Hematopoietic multipotent progenitor cell (in vitro differentiated cells): ENCODE data around the gene MCM3AP. TPM values are rescaled to one million over a fixed set of nuclear protein-coding genes. Genes with fewer than 3 reads are reported as not detected.

Source experiments
- DNase-seq, 3 donors: peaks; one replicate each; pipeline ENCODE4 v3.0.0-alpha.2; 2011 to 2015; ENCODE audit warnings: low read depth in 2 of 3, low spot score in 2 of 3
- total RNA-seq: library from RNA; depleted of rRNA; stranded (reverse); fragments of >200 nt; gene quantifications from one replicate; pipeline ENCODE4 v1.2.3, GENCODE V29; 2012

Gene MCM3AP
- 83.2 TPM for total RNA-seq

DNA sequence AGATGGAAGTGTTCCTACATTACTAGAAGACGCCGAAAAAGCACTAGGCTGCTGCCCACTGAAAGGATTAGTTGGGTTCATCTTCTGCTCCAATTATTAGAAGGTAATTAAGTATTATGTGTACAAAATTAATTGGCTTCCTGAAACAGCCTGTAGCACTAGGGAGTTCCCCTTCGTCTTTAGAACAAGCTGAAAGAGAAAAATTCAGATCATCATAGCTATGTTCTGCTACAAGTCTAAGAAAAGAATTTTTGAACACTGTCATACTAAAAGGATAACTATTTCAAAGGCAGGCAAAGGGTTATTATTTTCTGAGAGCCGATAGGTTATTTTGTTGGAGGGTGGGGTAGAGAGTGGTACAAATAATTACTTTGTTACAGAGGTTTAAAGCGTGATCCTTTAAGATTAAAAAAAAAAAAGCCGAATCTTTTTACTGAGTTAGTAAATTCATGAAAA, at the start of gene MCM3AP:
Gene MCM3AP, minus strand, starts transcription at position 406 of the 456 bp plus-strand sequence. Its CDS starts 325 bp downstream, at position 81.
- no peak for DNase-seq

DNA sequence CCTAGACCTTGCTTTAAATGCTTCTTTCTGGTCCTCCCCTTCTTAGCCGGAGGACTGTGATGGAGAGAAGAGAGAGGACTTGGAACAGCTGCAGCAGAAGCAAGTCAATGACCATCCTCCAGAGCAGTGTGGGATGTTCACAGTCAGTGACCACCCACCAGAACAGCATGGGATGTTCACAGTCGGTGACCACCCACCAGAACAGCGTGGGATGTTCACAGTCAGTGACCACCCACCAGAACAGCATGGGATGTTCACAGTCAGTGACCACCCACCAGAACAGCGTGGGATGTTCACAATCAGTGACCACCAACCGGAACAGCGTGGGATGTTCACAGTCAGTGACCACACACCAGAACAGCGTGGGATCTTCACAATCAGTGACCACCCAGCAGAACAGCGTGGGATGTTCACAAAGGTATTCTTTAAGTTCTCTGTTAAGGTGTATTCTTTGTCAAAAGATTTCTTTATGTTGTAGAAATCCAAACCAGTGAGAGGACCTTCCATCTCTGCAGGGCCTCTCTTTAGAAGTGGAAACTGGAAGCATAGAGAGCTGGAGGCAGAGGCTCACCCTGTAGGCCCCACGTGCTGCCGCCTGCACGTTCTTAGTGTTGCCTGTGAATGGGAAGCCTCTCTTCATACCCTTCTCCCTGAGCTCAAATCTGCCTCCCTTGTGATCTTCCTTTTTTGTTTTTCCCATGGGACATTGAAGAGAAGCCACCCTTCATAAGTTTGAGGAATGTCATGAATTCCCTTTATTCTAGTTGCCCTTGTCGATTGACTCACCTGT, 49.1 kb upstream of the MCM3AP start:
- no peak for DNase-seq

DNA sequence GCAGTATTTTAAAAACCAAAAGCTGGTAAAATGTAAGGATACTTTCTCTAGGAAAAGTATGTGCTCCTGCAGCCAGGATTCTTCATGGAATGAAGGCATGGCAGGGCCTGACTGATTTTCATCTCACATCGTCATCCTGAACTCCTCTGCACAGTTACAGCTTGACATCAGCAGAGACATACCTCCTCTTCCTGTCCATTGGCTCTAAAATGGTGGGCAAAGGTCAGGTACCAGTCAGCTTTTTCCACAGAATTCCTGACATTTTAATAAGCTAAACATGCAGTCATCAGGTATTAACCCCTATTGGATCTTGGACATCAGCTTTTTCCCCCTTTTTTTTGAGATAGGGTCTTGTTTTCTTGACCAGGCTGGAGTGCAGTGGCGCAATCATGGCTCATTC, 44.4 kb upstream of the MCM3AP start:
- DNase-seq, result no peak

DNA sequence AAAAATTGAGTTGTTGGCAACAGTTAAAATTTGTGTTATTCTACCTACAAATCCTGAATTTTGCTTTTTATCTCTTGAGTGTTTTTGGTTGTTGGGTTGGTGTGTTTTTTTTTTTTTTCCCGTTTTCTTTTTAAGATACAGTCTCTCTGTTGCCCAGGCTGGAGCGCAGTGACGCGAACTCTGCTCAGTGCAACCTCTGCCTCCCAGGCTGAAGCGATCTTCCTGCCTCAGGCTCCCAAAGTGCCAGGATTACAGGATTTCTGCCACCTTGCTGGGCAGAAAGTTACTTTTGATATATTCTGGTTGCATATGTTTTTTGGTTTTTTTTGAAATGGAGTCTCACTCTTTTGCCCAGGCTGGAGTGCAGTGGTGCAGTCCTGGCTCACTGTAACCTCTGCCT, 42.7 kb upstream of the MCM3AP start:
- DNase-seq, result no peak

DNA sequence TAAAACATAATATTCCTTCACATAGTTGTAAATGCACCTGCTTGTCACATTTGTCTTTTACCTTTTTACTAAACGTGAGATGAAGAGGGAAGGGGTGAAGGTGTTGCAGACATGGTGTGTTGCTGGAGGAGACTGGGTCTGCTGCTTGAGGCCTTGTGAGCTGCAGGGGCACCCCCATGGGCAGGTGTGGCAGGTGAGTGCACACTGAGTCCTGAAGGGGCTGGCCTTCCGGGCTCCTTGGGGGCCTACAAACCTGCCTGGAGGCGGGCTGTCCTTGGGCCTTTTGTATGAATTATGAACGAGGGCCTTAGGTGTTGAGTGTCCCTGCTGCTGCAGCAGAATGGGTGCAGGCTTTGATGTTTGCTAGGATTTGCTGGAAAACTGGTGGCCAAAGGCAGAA, 42.3 kb upstream of the MCM3AP start:
- DNase-seq, result no peak

DNA sequence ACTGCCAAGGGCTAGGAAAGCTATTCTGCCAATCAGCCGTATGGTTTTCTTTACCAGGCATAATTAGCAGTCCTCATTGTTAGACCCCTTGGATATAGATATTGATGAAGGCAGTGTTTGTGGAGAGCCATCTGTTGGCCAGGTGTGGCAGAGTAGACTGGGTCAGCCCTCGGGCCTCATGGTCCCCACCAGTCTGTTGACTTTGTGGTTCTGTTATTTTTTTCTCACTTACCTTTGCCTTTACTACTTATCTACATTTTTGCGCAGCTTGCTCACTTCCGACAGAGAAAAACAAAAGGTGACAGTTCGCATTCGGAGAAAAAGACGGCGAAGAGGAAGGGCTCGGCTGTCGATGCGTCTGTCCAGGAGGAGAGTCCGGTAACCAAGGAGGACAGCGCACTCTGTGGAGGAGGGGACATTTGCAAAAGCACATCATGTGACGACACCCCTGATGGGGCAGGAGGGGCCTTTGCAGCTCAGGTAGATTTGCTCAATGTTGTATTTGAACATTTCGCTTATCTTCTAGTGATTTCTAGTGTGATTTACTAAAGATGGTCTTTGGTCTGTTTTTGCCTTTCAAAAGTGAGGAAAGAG, 40.8 kb upstream of the MCM3AP start:
- DNase-seq, result no peak

DNA sequence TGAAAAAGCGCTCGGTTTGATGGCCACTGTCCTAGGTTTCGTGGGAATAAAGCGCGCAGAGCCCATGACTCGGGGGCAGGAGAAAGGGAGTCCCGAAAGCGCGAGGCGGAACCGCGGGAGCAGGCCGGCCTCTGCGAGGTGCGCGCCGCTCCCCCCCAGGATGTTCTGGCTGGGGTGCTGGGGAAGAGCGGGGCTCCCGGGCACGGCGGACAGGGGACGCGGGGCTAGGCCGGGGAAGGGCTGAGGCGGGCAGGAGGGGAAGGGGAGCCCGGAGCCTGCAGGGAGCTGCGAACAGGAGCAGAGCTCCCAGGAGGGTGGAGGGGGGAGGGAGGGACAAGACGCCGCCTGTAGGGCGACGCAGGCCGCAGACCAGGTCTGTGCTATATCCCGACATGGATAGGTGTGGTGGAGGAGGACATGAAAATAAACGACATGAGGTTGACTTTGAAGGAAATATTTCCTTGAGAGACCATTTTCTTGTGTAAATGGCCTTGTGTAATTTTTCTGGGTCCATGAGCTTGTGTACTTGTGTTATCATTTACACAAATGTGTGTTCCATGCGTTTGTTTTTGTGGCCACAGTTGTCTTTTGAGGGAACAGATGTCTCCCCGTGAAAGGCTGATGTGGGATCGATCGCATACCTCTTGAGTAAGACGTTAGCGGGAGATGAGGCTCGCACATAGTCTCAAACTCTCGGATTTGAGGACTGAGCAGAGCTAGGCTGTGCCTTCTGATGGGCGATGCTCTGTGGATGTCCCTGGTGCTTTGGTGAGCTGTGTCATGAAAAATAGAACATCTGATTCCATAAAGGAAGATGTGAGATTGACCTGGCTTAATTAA, 39.9 kb upstream of the MCM3AP start:
- peak in 2 of 3 donors; percentile 37 to 47 for DNase-seq

DNA sequence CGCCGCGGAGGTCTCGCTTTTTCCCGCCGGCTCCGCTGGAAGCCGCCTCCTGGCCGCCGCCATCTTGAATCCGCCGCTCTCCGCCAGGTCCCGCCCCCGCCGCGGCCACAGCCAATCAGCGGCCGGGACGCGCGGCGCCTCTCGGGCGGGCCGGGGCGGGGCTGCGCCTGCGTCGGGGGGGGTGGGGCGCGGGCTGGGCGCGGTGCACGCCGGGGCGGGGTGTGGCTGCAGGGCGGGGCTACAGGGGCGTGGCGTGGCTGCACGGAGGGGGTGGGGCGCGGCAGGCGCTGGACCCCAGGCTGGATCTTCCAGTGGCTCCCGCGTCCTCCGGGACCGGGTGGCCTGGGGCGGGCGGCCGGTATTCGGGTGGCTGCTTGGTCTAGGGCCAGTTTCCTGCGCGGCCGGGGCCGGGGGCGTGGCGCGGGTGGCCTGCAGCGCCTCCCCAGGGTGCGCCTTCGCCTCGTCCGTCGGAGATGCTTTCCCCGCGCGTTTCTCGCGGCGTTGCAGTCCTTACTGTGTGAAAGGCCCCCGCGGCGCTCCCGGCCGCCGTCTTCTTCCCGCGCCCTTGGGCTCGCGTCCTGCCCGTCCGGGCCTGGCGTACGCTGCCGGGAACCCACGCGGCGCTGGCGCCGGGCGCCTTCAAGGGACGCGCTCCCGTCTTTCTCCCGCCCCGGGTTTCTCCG, 39.1 kb upstream of the MCM3AP start:
- DNase-seq, result peak; percentile 76 to 86 (median 78)

DNA sequence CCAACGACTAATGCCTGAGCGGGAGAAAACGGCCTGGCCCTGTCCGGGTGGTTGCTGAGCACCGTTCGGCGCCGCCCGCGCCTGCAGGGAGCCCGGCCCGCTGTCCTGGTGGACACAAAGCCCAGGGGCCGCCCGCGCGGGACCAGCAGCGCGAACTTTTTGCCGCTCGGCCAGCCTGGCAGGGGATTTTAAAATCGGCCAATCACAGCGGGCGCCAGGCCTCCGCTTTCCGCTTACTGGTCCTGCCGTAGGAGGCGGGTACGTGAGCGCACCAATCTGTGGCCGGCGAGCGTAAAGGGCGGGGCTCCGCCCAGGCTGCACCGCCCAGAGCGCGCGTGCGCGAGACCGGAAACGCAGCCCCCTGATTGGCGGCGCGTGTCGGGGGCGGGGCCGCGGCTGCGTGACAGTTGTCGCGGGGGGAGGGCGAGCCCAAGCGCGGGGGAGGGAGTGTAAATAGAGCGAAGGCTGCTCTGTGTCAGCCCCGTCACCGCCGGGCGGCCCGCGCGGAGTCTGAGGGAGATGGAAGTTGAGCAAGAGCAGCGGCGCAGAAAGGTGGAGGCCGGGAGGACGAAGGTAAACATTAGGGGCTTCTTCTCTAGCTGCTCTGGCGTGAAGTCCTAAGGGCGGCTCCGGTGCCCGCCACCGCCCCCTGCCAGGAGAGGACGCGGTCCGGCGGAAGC, 38.4 kb upstream of the MCM3AP start, which contains the start of the genes C21orf58 and PCNT:
Gene C21orf58, minus strand, starts transcription at position 161 of the 680 bp plus-strand sequence. CDS start 1,132 bp downstream, outside the sequence.
Gene PCNT, plus strand, starts transcription at position 447 of the 680 bp plus-strand sequence. Its CDS starts 73 bp downstream, at position 520.
- DNase-seq, result peak; percentile 95 to 97 (median 97)

DNA sequence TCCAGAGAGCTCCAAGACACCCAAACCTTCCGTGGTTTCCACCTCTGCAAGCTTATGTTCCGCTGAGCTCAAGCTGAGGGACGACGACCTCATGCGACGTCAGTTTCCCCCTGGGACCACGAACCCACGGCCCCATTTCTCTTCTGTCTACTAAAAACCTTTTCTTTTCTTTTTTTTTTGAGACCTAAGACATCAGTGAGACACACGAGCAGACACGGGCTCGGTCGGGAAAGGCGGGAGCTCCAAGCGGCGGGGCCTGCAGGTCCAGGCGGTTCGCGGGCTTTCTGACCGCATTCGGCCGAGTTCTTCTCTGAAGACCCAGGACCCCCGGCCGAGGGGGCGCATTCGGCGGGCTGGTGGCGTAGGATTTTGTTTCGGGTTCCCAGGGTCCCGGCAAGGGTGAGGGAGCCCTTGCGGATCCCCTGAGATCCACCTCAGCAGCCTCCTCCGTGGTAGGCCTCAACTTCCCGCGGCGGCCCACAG, 37.9 kb upstream of the MCM3AP start:
- no peak for DNase-seq

DNA sequence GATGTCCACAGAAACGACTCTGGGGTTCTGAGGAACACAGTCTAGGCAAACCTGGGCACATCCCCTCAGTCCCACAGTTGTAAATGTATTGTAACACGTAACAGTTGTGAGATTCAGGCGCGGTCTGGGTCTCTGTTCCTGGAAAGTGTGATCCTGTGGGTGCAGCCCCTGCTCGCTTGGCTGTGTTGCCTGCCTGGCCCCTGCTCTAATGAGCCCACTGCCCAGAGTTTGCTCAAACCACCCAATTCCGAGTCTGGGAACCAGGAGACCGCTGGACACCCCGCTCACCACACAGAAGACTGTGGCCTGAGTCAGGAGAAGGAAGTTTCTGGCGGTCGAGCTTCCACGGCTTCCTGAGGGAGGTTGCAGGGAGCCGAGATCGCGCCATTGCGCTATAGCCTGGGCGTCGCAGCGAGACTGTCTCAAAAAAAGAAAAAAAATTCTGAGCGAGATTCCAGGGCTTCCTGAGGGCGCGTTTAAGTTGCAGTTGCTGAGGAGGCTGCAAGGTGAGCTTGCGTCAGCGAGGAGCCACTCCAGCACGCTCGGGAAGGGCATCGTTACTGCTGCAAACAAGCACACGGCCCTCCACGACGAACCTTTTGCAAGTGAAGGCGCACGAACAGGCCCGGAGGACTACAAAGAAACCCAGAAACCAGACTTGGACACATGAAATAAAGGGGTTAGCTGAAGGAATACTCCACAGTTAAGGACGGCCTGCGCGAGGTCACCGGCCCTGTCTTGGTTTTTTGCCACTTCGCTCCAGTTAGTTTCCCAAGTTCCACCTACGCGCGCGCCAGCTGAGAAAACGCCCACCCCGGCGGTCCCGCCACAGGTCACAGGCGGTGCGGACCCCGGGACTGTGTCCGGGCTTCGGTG, 37.2 kb upstream of the MCM3AP start:
- no peak for DNase-seq

DNA sequence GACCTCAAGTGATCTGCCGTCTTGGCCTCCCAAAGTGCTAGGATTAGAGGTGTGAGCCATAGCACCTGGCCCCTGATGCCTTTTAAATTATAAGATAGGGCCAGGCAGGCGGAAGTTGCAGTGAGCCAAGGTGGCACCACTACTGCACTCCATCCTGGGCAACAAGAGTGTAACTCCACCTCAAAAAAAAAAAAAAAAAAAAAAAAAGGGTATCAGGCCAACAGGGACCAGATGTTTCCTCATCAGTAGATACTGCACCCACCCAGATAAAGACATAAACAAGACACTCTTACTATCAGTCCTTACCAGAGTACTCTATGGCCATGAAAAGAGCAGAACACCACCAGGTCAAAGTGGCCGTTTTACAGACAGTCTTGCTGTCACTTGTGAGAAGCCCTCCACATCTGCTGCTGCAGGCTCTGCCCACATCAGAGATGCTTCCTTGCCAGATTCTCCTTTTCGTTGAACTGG, 35.0 kb upstream of the MCM3AP start:
- peak in 2 of 3 donors; percentile 95 to 98 for DNase-seq

DNA sequence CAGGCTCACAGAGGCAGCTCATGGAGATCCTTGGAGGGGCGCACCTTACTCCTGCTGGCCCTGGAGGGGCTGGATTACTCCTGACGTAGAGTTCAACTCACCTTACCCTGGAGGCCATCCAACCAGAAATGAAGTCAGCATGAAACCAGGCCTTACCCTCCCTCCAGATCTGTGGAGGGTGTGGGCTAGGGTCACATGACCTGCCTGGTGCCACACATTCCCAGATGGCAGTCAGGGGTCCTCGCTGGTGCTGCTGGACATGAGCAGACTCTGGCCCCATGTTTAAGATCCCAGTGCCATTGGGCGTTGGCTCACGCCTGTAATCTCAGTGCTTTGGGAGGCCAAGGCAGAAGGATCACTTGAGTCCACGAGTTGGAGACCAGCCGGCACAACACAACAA, 33.8 kb upstream of the MCM3AP start:
- DNase-seq, result no peak

DNA sequence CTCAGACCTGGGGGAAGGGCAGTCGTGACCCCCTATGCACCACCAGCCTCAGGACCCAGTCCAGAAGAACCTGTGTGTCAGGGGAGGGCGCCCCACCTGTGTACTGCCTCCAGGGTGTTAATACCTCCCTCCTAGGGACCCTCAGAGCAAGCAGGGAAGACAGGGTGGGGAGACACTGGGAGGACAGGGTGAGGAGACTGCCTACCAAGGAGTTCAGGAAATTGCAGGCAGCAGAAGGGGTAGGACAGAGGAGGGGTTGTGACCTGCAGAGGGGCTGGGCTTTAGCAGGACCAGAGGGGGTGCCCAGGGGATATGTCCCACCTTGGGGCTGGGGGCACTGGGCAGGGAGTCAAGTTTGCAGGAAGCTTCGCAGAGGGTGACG, 33.0 kb upstream of the MCM3AP start:
- no peak for DNase-seq

DNA sequence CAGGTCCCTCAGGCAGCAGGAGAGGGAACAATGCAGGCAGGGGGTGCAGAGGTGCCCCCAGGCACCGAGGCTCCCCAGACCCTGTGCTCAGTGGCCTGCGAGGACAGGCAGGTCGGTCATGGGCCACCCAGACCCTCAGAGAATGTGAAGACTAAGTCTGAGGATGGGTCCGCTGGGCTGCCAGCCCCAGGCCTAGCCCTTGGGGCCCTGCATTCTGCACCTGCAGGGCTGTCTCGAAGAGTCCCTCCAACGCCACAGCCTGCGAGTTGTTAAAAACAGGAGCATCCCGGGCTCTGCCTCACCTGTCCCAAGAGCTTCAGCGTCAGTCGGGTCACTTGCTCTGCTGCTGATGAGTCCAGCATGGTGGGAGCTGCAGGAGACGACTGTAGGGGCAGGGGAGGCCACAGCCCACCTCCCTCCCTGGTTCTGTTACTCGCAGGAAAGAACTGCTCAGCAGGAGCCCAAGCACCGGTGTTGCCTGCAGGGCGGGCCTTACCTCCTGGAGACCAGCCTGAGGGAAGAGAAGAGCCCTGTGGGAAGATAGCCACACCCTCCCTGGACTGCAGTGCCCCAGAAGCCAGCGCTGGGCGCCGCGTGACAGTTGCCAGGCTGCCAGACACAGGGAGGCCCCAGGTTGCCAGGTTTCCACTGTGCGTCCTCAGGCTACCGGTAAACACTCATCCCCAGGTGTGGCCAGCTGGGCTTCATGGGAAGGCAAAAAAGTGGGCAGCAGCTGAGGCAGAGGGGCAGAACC, 32.5 kb upstream of the MCM3AP start:
- DNase-seq, result no peak

DNA sequence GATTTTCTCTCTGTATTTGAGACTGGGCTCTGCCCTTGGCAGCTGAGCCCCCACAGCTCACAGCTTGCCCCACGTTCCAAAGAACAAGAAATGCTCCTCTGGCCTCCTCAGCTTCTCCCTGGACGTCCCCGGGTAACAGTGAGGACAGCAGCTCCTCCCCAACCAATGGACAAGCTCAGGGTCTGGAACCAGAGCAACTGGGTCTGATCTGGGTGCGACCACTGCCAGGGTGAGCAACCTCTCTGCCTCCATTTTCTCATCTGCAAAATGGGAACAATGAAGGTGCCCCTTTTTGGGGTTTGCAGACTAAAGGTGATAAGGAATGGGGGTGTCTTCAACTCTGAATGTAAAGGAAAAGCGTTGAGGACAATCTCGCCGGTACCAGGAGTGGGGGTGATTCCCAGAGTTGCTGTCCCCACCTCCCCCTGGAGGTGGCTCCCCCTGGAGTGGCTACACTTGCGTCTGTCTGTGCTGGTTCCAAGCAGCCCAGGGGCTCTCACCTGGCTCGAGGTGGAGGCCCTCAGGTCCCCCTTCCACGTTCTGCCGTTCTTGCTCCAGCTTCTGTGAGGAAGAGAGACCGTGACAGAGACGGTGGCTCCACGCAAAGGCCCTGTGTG, 31.4 kb upstream of the MCM3AP start:
- no peak for DNase-seq

DNA sequence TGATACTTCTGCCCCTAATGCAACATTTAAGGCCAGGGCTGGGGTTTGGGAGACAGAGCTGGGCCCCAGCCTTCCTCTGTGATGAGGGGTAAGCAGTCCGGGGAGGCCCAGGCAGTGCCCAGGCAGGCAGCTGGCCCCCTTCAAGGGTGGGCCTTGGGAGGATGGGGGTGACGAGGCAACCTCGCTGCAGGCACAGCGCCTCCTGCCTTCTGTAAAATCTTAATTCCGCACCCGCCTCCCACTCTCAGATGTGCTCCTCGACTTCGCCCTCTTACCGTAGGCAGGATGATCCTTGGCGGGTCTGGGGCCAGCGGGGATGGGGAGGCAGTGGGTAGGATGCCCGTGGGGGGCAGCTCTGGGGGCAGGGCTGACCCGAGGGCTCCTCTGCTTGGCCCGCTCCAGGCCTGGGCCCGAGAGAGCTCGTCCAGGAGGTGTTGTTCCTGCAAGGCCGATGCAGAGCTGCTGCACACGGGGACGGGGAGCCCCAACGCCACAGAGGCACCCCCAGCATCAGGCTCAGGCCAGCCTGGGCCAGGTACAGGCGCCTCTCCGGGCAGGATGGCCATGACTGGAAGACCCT, 29.1 kb upstream of the MCM3AP start:
- DNase-seq, result no peak
